Epithelial cell of esophagus (primary cell): Measurements from ENCODE around the gene ZNF14.

Source experiments
- DNase-seq: peaks from one replicate; pipeline ENCODE4 v3.0.0; 2010; ENCODE audit warnings: low read depth
- H3K4me3 ChIP-seq: 2 replicates; pipeline ENCODE4 v1.5.1; 2011; ENCODE audit warnings: mild to moderate bottlenecking, low read length, control low read depth
- TF ChIP-seq, protein P1 (sequence below): IDR thresholded peaks from 2 replicates; pipeline ENCODE4 v1.5.1; 2011; ENCODE audit warnings: low read depth, mild to moderate bottlenecking, low read length, control low read depth, inconsistent platforms; ENCODE audit not compliant: insufficient read depth; ENCODE audit errors: missing control alignments

The ZNF14 gene

DNA sequence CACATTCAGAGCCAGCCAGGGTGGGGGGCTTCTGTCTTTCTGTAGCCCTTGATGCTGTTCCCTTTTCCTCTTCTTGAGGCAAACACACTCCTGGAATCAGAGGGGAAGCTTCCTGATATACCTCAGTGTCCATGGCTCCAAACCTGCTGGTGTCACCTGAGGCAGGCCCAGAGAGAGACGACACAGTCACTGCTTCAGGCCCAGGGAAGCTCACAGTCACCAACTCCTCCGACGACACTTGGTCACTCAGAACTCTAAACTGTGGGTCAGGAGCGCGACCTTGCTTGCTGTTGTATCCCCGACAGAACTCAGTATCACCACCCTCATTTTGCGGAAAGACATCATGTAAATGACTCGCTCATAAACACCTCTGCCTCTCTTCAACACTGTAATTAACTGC is 70.6 kb downstream of the ZNF14 start:
- no peak for DNase-seq
- peak overlapping the region; percentile 95 for H3K4me3 ChIP-seq
- TF ChIP-seq, protein P1, sequence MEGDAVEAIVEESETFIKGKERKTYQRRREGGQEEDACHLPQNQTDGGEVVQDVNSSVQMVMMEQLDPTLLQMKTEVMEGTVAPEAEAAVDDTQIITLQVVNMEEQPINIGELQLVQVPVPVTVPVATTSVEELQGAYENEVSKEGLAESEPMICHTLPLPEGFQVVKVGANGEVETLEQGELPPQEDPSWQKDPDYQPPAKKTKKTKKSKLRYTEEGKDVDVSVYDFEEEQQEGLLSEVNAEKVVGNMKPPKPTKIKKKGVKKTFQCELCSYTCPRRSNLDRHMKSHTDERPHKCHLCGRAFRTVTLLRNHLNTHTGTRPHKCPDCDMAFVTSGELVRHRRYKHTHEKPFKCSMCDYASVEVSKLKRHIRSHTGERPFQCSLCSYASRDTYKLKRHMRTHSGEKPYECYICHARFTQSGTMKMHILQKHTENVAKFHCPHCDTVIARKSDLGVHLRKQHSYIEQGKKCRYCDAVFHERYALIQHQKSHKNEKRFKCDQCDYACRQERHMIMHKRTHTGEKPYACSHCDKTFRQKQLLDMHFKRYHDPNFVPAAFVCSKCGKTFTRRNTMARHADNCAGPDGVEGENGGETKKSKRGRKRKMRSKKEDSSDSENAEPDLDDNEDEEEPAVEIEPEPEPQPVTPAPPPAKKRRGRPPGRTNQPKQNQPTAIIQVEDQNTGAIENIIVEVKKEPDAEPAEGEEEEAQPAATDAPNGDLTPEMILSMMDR: no peak

DNA sequence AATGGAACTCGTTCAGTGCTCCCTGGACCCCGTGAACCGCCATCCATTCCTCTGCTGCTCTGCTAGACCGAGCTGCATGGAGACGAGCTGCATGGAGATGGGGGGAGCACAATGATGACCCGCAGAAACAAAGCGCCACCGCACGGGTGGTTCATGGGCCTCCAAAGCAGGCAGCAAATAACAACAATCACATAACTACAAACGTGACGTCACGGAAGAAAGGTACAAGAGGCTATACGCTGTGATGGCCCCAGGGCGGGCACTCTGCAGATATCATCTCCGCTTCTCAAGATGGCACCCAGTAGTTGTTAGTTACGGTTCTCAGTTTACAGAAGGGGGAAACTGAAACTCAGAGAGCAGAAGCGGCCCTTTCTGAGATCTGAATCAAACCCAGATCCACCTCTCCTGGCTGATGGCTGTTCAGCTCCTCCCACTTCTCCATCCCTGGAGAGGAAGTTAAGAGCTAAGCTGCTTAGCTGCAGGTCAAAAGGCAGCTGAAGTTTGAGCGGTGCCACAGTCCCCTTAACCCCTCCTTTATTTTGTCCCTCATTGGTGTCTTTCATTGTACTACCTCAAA is 71.1 kb downstream of the ZNF14 start:
- no peak for DNase-seq
- H3K4me3 ChIP-seq: peak overlapping the region; percentile 95

DNA sequence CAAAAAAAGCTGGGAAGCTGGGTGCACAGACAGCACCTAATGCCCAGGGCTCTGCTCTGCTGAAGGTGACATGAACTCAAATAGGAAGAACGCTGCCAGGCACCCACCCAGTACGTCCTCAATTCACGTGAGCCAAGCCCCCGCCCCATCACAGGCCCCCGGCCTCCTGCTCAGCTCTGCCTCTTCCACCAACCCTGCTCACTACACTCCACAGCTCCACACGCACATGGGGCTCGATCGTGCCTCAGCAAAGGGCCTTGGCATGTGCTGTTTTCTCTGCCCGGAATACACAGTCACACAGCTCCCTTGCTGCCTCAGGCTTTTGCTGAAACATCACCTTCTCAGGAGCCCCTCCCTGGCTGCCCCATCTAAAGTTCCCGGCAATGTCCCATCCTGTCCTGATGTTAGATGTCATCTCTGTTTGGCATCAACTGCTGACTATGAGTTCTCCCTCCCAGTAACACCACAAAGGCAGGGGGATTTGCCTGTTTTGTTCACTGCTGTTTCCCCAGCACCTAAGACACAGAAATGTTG is 71.7 kb downstream of the ZNF14 start:
- no peak for DNase-seq
- TF ChIP-seq, protein P1: no peak
- H3K4me3 ChIP-seq: no peak overlapping the region

More for the DNA sequence above, 71.1 kb downstream of the ZNF14 start:
- TF ChIP-seq, protein P1: no peak
